Amniotic epithelial cell (primary cell): ENCODE results near the gene PGM2L1.
A peak's percentile ranks its signal among the peaks of the same experiment; 100 is the strongest.
"Not testable (repeated sequence)": the region's sequence is repeated elsewhere in the genome, so short reads cannot be mapped to it uniquely, and the experiment has no call there.

Experiments
- DNase-seq: peaks from one replicate; pipeline ENCODE4 v3.0.0-alpha.2; 2010; ENCODE audit warnings: low read depth

Gene PGM2L1

GRCh38 chr11:74400606-74401005 lies 2.4 kb upstream of the PGM2L1 start:
- DNase-seq: peak; percentile 40

DNA sequence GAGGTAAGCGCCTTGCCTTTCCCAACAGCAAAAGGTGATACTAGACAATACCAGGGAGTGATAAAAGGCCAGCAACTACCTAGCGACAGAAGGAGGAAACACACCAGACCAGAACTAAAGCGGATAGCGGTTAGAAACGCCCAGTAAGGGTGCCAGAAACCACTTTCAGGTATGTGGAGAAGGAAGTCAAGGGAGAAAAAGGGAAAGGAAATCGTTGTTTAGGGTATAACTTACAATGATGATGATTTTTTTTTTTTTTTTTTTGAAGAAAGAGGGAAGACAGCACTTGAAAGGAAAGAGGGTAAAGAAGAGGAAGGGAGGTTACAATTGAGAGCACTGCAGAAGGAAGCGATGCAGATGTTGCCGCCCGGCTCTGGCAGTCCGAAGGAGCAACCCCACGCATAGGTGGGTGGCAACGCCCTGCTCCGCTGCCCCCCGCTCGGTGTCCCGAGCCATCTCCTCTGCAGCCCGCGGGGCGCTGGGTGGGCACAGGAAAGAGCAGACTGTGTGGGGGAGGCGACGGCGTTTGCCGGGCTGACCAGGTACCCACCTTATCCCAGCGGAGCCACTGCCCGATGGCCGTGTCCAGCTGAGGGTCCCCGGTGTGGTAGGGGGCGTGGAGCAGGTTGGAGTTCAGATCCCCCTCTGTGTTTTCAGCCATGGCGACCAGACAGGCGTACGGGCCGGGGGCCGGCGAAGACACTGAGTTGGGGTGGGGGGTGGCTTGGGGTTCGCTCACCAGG lies 561 bp downstream of the PGM2L1 start:
- no peak for DNase-seq

- DNase-seq: no peak
Observed at GRCh38 chr11:74392256-74392655, 6.0 kb downstream of the PGM2L1 start.

- no peak for DNase-seq
Observed at GRCh38 chr11:74391193-74391592, 7.0 kb downstream of the PGM2L1 start.

- DNase-seq: no peak
Observed at GRCh38 chr11:74390697-74391096, 7.5 kb downstream of the PGM2L1 start.

- DNase-seq: peak; percentile 54
Observed at GRCh38 chr11:74388678-74389327, 9.4 kb downstream of the PGM2L1 start.

DNA sequence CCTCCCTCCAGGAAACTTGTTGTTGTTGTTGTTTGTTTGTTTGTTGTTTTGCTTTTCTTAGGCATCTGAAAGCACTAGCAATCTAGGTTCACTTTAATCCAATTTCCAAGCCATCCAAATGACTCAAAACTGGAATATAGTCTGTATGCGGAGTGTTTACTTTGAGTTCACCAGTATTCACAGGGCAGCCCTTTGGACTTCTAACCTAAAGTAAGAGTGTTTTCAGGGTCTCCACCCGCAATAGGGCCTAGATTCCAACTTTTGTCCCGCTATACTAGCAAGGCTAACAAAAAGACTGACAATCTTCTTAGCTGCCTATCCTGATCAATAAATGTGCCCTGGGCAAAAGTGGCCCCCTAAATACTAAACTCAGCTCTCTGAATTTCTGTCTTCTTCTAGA lies 13.6 kb downstream of the PGM2L1 start:
- no peak for DNase-seq

DNA sequence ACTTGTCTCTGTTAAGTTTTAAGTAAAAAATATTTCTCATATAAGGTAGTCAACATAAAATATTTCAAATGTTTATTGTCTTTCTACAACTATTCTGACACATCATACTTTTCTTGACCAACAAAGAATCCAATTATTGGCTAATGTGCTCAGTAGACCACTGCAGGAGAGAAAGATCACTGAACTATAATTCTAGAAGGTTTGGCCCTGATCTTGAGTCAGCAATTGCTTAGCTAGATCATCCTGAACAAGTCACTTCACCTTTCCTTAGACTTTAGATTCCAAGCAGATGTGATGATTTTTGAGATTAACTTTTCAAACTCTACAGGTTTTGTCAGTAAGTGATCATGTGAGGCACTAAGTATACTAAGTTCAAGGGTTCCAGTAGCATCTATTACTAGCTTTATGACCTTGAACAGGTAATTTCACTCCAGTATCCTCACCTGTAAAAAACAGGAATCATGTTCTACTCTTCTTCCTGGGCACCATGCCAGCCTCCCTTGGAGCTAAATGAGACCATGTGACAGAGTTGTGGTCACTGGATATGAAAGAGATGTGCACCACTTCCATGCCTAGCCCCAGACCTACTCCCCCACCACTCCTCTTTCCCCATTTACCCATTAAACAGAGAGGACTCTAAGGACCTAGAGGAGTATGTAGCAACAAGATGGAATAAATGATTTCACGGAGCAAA lies 17.3 kb downstream of the PGM2L1 start:
- peak; percentile 24 for DNase-seq

GRCh38 chr11:74377689-74378088 lies 20.5 kb downstream of the PGM2L1 start:
- no peak for DNase-seq

- peak; percentile 56 for DNase-seq
Observed at GRCh38 chr11:74373382-74373781, 24.9 kb downstream of the PGM2L1 start.

- DNase-seq: peak; percentile 95
Observed at GRCh38 chr11:74371269-74372052, 26.8 kb downstream of the PGM2L1 start.

DNA sequence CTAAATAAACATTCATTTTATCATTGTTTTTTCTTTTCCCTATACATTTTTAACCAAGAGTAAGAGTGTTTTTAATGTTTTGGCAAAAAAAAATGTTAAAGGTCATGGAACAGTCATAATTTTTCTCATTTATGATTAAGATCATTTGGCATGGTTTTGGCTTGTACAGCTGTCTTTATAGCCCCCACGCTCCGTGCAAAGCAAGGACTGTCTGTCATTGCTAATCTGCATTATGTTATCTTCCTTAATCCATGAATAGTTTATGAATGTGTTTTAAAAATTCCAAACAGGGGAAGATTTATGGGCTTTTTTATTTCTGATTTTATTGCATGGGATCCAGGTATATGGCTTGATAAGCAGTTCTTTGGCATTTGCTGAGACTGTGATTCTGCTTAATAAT lies 28.1 kb downstream of the PGM2L1 start:
- peak; percentile 90 for DNase-seq

DNA sequence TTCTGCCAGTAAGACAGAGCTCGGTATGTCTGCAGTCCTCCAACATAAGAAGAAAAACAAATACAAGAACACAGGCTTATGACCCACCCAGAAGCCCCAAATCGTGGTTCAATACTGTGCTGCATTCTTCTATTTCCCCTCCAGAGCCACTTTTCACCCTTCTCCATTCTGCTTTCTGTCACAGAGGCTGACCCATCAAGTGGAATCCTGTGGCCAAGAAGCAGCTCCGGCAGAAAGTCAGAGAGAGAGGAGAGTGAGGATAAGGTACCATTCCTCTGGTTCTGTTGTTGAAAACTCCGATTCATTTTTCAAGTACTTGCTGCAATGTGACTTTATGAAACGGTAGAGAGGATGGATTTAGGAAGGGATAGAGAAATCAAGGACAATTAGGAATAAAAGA lies 30.4 kb downstream of the PGM2L1 start:
- no peak for DNase-seq

- DNase-seq: peak; percentile 92
Observed at GRCh38 chr11:74366576-74366975, 31.7 kb downstream of the PGM2L1 start.

- DNase-seq: not testable (repeated sequence)
Observed at GRCh38 chr11:74365805-74366204, 32.4 kb downstream of the PGM2L1 start.

- no peak for DNase-seq
Observed at GRCh38 chr11:74357449-74357848, 40.8 kb downstream of the PGM2L1 start.

DNA sequence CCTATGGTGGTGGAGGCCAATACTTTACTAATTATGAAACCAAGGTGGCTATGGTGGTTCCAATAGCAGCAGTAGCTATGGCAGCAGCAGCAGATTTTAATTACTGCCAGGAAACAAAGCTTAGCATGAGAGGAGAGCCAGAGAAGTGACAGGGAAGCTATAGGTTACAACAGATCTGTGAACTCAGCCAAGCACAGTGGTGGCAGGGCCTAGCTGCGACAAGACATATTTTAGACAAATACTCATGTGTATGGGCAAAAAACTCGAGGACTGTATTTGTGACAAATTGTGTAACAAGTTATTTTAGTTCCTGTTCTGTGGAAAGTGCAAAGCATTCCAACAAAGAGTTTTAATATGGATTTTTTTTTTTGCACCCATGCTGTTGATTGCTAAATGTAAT lies 42.6 kb downstream of the PGM2L1 start:
- DNase-seq: no peak

DNA sequence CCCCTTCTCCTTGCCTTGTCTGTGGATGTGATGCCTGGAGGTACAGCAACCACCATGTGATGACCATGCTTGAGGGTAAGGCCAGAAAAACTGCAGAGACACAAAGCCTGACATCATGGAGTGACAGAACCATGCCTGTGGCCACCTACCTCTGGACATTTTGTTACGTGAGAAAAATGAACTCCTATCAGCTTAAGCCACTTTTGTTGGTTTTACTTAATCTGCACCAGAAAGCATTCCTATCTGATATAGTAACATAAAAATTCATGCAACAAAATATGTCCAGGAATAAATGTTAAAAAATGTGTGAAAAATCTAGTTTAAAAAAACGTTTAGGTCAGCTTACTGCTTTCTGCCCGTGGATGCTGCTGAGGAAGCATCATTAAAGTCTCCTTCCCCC lies 44.2 kb downstream of the PGM2L1 start:
- DNase-seq: peak; percentile 23

- DNase-seq: no peak
Observed at GRCh38 chr11:74347381-74347780, 50.9 kb downstream of the PGM2L1 start.

GRCh38 chr11:74345420-74345819 lies 52.8 kb downstream of the PGM2L1 start:
- DNase-seq: no peak

GRCh38 chr11:74341921-74342320 lies 56.3 kb downstream of the PGM2L1 start:
- DNase-seq: no peak

DNA sequence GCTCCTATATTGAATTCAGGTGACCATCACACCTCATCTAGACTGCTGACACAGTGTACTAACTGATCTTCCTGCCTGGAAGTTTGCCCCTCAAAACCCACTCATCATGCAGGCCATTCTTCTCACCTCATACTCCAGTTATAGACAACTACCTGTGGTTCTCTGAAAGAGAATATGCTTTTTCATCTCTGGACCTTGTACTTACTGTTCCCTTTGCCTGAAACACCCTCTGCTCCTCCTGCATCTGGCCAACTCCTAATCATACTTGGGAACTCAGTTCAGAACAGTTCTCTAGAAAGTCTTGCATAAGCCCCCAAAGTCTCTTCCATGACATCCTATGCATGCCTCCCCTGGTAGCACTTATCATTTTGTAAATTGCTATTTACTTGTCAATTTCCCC lies 58.6 kb downstream of the PGM2L1 start:
- no peak for DNase-seq
